OCI-LY3 (cell line): ENCODE measurements around the gene XAGE2.

Experiments used
- H2AFZ ChIP-seq: fragments of 200-600, 300-600 bp; shearing (Covaris generic); 2 replicates; pipeline ENCODE4 v1.6.0; 2014; ENCODE audit warnings: antibody characterized with exemption, low read depth, low read length
- H3K27ac ChIP-seq: fragments of 200-600, 300-600 bp; sonication (generic); 2 replicates; pipeline ENCODE4 v1.5.1; 2014; ENCODE audit warnings: mild to moderate bottlenecking, low read length, moderate library complexity, mixed read lengths
- H3K27me3 ChIP-seq: fragments of 200-600, 300-600 bp; sonication (generic); 2 replicates; pipeline ENCODE4 v1.6.1; 2014; ENCODE audit warnings: low read depth, low read length, mixed read lengths
- H3K36me3 ChIP-seq: fragments of 200-600, 300-600 bp; sonication (generic); replicated peaks from 2 replicates; pipeline ENCODE3; 2014; ENCODE audit warnings: low read depth, low read length, mixed read lengths
- H3K4me1 ChIP-seq: fragments of 300-600, 200-600 bp; sonication (generic); 2 replicates; pipeline ENCODE4 v1.6.1; 2014; ENCODE audit warnings: low read length, mixed read lengths
- H3K4me2 ChIP-seq: fragments of 200-600, 300-600 bp; sonication (generic); 2 replicates; pipeline ENCODE4 v1.6.1; 2014; ENCODE audit warnings: low read length, mixed read lengths
- H3K4me3 ChIP-seq: fragments of 300-600, 200-600 bp; sonication (generic); 2 replicates; pipeline ENCODE4 v1.5.1; 2014; ENCODE audit warnings: antibody characterized with exemption, mild to moderate bottlenecking, low read length, moderate library complexity
- H3K79me2 ChIP-seq: fragments of 300-600, 200-600 bp; shearing (Covaris generic); 2 replicates; pipeline ENCODE4 v1.6.1; 2014; ENCODE audit warnings: mild to moderate bottlenecking, low read length, mixed read lengths
- H3K9ac ChIP-seq: fragments of 300-600, 200-600 bp; shearing (Covaris generic); 2 replicates; pipeline ENCODE4 v1.6.0; 2014; ENCODE audit warnings: mild to moderate bottlenecking, low read length, moderate library complexity
- H3K9me3 ChIP-seq: fragments of 200-600, 300-600 bp; shearing (Covaris generic); 2 replicates; pipeline ENCODE4 v1.6.1; 2014; ENCODE audit warnings: low read length, mixed read lengths; ENCODE audit not compliant: insufficient read depth
- H4K20me1 ChIP-seq: fragments of 200-600, 300-600 bp; sonication (generic); 2 replicates; pipeline ENCODE4 v1.6.1; 2016; ENCODE audit warnings: low read length, mixed read lengths; ENCODE audit not compliant: insufficient read depth
- EZH2phosphoT487 ChIP-seq: fragments of 200-600 bp; shearing (Covaris generic); IDR thresholded peaks from 2 replicates; pipeline ENCODE4 v1.6.1; 2018; ENCODE audit warnings: antibody characterized with exemption, mixed run types, low read depth
- TF ChIP-seq, protein P1 (sequence below): fragments of 200-600, 300-600 bp; sonication (generic); IDR thresholded peaks from 2 replicates; pipeline ENCODE4 v1.5.1; 2014; ENCODE audit warnings: antibody characterized with exemption, low read length, low read depth

XAGE2 gene

DNA sequence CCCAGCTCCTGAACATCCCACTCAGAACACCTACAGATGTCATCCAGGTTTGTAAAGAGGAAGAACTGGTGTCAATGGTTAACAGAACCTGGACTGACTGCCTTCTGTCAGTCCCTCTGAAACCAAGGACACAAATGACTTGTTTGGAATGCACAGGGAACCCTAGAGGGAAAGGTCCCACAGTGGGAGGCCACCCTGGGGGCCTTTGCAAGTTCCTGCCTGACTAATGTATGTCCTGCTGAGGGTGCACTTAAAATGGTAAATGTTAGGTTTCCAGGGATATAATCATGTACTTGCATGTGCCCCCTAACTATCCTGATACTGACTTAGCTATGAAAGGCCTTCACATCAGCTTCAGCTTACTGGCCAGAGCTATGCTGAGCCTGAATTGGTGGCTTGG, 15.0 kb upstream of the XAGE2 start:
- Histone ChIP-seq H3K27me3 (no peaks in the 10 kb centered on the region), H3K9ac (no peak overlapping the region), H3K4me2 (no peak overlapping the region), H3K9me3 (no peaks in the 10 kb centered on the region), H3K4me3 (no peak overlapping the region), H2AFZ (no peak overlapping the region), H4K20me1 (no peaks in the 10 kb centered on the region), H3K79me2 (no peaks in the 10 kb centered on the region), H3K36me3 (no peaks in the 10 kb centered on the region), H3K27ac (no peak overlapping the region), H3K4me1 (no peaks in the 10 kb centered on the region)
- no peak for TF ChIP-seq EZH2phosphoT487
- TF ChIP-seq, protein P1, sequence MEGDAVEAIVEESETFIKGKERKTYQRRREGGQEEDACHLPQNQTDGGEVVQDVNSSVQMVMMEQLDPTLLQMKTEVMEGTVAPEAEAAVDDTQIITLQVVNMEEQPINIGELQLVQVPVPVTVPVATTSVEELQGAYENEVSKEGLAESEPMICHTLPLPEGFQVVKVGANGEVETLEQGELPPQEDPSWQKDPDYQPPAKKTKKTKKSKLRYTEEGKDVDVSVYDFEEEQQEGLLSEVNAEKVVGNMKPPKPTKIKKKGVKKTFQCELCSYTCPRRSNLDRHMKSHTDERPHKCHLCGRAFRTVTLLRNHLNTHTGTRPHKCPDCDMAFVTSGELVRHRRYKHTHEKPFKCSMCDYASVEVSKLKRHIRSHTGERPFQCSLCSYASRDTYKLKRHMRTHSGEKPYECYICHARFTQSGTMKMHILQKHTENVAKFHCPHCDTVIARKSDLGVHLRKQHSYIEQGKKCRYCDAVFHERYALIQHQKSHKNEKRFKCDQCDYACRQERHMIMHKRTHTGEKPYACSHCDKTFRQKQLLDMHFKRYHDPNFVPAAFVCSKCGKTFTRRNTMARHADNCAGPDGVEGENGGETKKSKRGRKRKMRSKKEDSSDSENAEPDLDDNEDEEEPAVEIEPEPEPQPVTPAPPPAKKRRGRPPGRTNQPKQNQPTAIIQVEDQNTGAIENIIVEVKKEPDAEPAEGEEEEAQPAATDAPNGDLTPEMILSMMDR: no peak

DNA sequence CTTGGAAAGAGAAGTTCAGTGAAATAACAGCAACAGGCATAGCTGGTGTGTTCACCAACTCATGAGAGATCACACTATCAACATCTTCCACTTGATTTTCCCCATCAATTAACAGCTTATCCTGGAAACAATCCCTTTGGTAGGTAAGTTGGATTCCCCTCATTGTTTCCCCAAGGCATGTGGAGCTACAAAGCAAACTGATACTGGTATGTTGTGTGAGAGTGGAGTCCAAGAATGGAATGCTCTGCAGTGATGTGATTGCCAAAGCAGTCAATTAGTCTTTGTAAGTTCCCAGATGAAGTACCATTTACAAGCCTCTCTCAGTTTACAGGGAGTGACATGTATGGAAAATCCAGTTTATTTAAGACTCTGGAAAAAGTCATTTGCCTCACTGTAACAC, 13.7 kb upstream of the XAGE2 start:
- Histone ChIP-seq H3K79me2 (no peaks in the 10 kb centered on the region), H3K9ac (no peak overlapping the region)
- no peak for TF ChIP-seq EZH2phosphoT487
- TF ChIP-seq, protein P1: no peak

DNA sequence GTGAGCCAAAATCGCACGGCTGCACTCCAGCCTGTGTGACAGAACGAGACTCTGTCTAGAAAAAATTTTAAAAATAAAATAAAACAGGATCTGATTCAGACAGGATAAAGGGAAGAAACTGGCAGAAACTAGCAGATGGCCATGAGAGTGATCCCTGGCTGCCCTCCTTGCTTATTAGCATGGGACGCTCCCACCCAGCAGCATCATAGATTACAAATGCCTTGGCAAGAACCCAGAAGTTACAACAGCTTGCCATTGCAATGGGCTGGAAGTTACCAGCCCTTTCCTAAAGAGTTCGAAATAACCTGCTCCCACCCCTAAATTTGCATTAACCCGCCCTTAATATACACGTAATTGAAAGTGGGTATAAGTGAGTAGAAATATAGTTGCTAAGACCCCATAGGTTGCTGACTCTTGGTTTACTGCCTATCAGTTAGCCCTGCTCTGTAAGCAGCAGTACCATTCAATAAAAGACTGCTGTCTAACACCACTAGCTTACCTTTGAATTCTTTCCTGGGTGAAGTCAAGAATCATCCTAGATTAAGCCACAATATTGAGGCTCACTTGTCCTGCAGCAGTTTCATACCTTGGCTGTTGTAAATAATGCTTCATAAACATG, 9.1 kb upstream of the XAGE2 start:
- TF ChIP-seq, protein P1: no peak
- no peak for TF ChIP-seq EZH2phosphoT487
- H3K4me3 ChIP-seq: no peak overlapping the region
- H4K20me1 ChIP-seq: no peaks in the 10 kb centered on the region
- H3K27me3 ChIP-seq: no peaks in the 10 kb centered on the region
- no peaks in the 10 kb centered on the region for H3K79me2 ChIP-seq
- no peak overlapping the region for H3K4me2 ChIP-seq
- no peak overlapping the region for H3K9ac ChIP-seq
- H3K9me3 ChIP-seq: no peaks in the 10 kb centered on the region
- no peaks in the 10 kb centered on the region for H3K4me1 ChIP-seq
- H2AFZ ChIP-seq: no peak overlapping the region
- no peaks in the 10 kb centered on the region for H3K36me3 ChIP-seq
- H3K27ac ChIP-seq: no peak overlapping the region

More for the DNA sequence above, 13.7 kb upstream of the XAGE2 start:
- H3K4me3 ChIP-seq: no peak overlapping the region
- H4K20me1 ChIP-seq: no peaks in the 10 kb centered on the region
- H3K9me3 ChIP-seq: no peaks in the 10 kb centered on the region
- H3K4me1 ChIP-seq: no peaks in the 10 kb centered on the region
- no peak overlapping the region for H2AFZ ChIP-seq
- H3K27me3 ChIP-seq: no peaks in the 10 kb centered on the region
- no peak overlapping the region for H3K4me2 ChIP-seq
- H3K36me3 ChIP-seq: no peaks in the 10 kb centered on the region
- no peak overlapping the region for H3K27ac ChIP-seq

DNA sequence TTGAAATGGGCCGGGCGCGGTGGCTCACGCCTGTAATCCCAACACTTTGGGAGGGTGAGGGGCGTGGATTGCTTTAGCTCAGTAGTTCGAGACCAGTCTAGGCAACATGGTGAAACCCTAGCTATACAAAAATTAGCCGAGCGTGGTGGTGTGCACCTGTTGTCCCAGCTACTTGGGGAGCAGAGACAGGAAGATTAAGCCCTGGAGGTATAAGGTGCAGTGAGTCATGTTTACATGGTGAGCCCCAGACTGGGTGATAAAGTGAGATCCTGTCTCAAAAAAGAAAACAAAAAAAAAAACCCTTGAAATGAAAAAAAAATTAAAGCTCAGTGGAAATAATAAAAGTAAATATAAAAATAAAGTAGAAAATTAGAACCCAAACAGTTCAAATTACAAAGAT, 6.9 kb upstream of the XAGE2 start:
- no peaks in the 10 kb centered on the region for H3K9me3 ChIP-seq
- H2AFZ ChIP-seq: no peak overlapping the region
- no peak for TF ChIP-seq EZH2phosphoT487
- TF ChIP-seq, protein P1: no peak
- no peaks in the 10 kb centered on the region for H3K27me3 ChIP-seq
- no peak overlapping the region for H3K9ac ChIP-seq
- no peaks in the 10 kb centered on the region for H3K4me1 ChIP-seq
- no peak overlapping the region for H3K4me3 ChIP-seq
- H3K4me2 ChIP-seq: no peak overlapping the region
- no peaks in the 10 kb centered on the region for H4K20me1 ChIP-seq
- H3K79me2 ChIP-seq: no peaks in the 10 kb centered on the region
- no peaks in the 10 kb centered on the region for H3K36me3 ChIP-seq
- no peak overlapping the region for H3K27ac ChIP-seq
